Measurements from ENCODE around the gene GPR108.
"Not testable (repeated sequence)": the region's sequence is repeated elsewhere in the genome, so short reads cannot be mapped to it uniquely, and the experiment has no call there.

GPR108 gene

GRCh38 chr19:6718741-6719539 is 18.4 kb downstream of the GPR108 start:
- no peak for DNase-seq

- DNase-seq: no peak
Measured at GRCh38 chr19:6718111-6718740, 19.2 kb downstream of the GPR108 start.

- DNase-seq: no peak
Measured at GRCh38 chr19:6717441-6717971, 19.9 kb downstream of the GPR108 start.

- DNase-seq: no peak
Measured at GRCh38 chr19:6717036-6717435, 20.3 kb downstream of the GPR108 start.

GRCh38 chr19:6716610-6716970 is 20.8 kb downstream of the GPR108 start:
- no peak for DNase-seq

- DNase-seq: no peak
Measured at GRCh38 chr19:6714749-6715555, 22.4 kb downstream of the GPR108 start.

- no peak for DNase-seq
Measured at GRCh38 chr19:6713773-6714692, 23.3 kb downstream of the GPR108 start.

- DNase-seq: no peak
Measured at GRCh38 chr19:6712692-6713670, 24.4 kb downstream of the GPR108 start.

GRCh38 chr19:6712231-6712630 is 25.1 kb downstream of the GPR108 start:
- DNase-seq: no peak

- no peak for DNase-seq
Measured at GRCh38 chr19:6711605-6712004, 25.8 kb downstream of the GPR108 start.

GRCh38 chr19:6711078-6711361 is 26.4 kb downstream of the GPR108 start:
- no peak for DNase-seq

GRCh38 chr19:6710273-6711077 is 26.9 kb downstream of the GPR108 start:
- DNase-seq: no peak

GRCh38 chr19:6709549-6709948 is 27.8 kb downstream of the GPR108 start:
- DNase-seq: no peak

GRCh38 chr19:6708913-6709312 is 28.5 kb downstream of the GPR108 start:
- not testable (repeated sequence) for DNase-seq

- no peak for DNase-seq
Measured at GRCh38 chr19:6708346-6708745, 29.0 kb downstream of the GPR108 start.

GRCh38 chr19:6707658-6708018 is 29.7 kb downstream of the GPR108 start:
- no peak for DNase-seq

- DNase-seq: no peak
Measured at GRCh38 chr19:6707011-6707657, 30.2 kb downstream of the GPR108 start.

- no peak for DNase-seq
Measured at GRCh38 chr19:6706633-6706958, 30.8 kb downstream of the GPR108 start.

GRCh38 chr19:6705931-6706632 is 31.3 kb downstream of the GPR108 start:
- DNase-seq: no peak

All from activated CD4-positive, alpha-beta T cell treated with anti-CD3 and anti-CD28 coated beads for 1 hour (primary cell).